Epidermal melanocyte (primary cell): Measurements from ENCODE around the gene TMUB1.

Experiments used
- DNase-seq: peaks from one replicate; pipeline ENCODE4 v3.0.0; 2011; ENCODE audit warnings: low spot score; ENCODE audit not compliant: insufficient read length

TMUB1 gene

DNA sequence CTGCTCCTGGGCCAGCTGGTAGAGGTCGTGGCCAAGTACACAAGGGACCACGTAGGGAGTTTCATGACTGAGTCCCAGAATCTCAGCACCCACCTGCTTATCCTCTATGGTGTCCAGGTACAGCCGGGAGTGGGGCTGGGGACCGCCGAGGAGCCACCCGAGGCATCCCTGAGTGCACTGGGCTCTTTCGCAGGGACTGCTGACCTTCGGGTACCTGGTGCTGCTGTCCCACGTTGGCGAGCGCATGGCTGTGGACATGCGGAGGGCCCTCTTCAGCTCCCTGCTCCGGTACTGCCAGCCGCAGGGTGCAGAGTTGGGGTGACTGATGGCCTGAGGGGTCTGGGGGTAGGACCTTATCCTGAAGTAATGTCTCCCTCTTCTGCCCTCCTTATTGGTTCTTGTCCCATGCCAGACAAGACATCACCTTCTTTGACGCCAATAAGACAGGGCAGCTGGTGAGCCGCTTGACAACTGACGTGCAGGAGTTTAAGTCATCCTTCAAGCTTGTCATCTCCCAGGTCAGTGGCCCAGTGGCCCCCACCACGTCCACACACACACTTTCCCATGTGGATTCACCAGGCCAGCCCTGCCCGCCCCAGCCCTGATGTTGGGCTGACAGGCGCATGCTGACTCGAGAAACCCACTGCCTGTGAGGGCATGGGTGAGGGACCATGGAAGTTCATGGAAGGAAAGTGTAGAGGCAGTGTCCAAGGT lies 48.8 kb downstream of the TMUB1 start:
- no peak for DNase-seq

DNA sequence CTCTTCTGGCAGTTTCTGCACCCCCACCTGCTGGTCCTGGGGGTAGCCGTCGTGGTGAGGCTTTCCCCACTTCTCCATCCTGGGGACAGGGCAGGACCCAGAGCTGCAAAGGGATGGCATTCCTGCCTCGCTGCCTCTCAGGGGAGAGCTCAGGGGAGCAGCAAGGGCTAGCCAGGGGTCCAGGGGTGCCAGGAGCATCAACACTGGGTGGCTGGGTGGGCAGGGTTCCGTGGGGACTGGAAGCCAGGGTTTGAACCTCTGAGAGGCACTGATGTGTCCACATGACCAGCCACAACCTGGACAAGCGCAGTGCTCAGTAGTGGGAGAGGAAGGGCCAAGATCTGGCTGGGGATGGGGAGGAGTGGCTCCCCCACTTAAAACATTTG lies 49.4 kb downstream of the TMUB1 start:
- no peak for DNase-seq

DNA sequence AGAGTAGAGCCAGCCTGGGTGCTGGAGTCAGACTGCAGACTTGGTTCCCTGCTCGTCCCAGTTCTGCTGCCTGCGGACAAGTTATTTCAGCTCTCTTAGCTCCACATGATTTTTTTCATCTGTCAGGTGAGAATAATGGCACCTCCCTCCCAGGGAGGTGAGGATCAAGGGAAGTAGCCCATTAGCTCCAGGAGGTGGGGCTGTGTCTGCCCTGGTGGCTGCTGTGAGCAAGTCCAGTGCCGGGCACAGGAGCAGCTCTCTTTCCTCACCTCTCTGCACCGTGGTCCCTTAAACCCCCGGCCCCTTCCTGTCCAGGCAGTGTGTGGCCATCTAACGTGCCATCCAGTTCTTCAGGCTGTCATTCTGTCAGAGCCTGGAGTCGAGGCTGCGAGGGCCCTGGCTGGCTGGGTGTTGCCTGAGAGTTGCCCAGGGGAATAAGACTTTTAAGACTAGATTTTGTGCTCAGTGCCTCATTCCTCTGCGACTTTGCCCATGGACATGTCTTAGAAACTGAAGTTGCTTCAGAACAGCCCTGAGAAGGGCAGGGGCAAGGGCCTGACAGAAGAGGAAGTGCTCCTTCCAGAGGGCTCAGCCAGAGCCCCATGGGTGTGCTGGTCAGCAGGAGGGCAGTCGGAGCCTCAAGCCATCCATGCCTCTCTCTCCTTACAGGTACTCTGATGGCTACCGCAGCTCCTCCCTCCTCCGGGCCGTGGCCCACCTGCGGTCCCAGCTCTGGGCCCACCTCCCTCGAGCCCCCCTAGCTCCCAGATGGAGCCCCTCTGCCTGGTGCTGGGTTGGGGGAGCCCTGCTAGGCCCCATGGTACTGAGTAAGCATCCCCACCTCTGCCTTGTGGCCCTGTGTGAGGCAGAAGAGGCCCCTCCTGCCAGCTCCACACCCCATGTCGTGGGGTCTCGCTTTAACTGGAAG lies 50.1 kb downstream of the TMUB1 start:
- DNase-seq = no peak
